Thoracic aorta (tissue), 2 donors: ENCODE measurements around the gene LRMDA. TPM values are rescaled to one million over a fixed set of nuclear protein-coding genes. Genes with fewer than 3 reads are reported as not detected.

Experiments
- ATAC-seq: fragments of 150-250 bp; one replicate; pipeline ENCODE4 v1.8.0; 2017; ENCODE audit warnings: low read depth; ENCODE audit not compliant: insufficient number of reproducible peaks, low FRiP score
- DNase-seq: peaks from one replicate; pipeline ENCODE4 v3.0.0-alpha.2; 2020; ENCODE audit warnings: low spot score
- H3K27ac ChIP-seq, 2 donors: fragments of 200-600 bp; sonication (generic); 1 replicate in 1 of 2; 2 replicates in 1 of 2; pipeline ENCODE4 v1.5.1; 2016; ENCODE audit warnings: mild to moderate bottlenecking in 2 of 2, moderate library complexity in 2 of 2
- H3K27me3 ChIP-seq: fragments of 200-600 bp; sonication (generic); replicated peaks from 2 replicates; pipeline ENCODE4 v1.6.0; 2016; ENCODE audit warnings: mild to moderate bottlenecking; ENCODE audit not compliant: insufficient read depth
- H3K36me3 ChIP-seq: fragments of 200-600 bp; sonication (generic); one replicate; pipeline ENCODE4 v1.5.1; 2016
- H3K4me1 ChIP-seq, 2 donors: fragments of 200-600 bp; sonication (generic); 1 replicate in 1 of 2; 2 replicates in 1 of 2; pipeline versions ENCODE4 v1.5.1 to v1.6.0; 2016; ENCODE audit warnings: low read depth in 2 of 2, mild to moderate bottlenecking in 1 of 2; ENCODE audit not compliant: control insufficient read depth in 1 of 2
- H3K4me3 ChIP-seq: fragments of 200-600 bp; sonication (generic); 2 replicates; pipeline ENCODE4 v1.5.1; 2016; ENCODE audit warnings: mild to moderate bottlenecking
- H3K9me3 ChIP-seq: fragments of 200-600 bp; sonication (generic); 2 replicates; pipeline ENCODE4 v1.5.1; 2016
- CTCF ChIP-seq: fragments of 200-600 bp; sonication (generic); IDR thresholded peaks from one replicate; pipeline ENCODE4 v1.5.1; 2019; ENCODE audit warnings: antibody characterized with exemption
- total RNA-seq, 2 donors: library from RNA; depleted of rRNA; stranded (reverse); fragments of >200 nt; gene quantifications; one replicate each; pipeline versions ENCODE4 v1.1.0 to v1.2.3, GENCODE V29; 2016

Gene LRMDA
- total RNA-seq, 2 donors from 2014 or later: 8.3 to 36.6 TPM

DNA sequence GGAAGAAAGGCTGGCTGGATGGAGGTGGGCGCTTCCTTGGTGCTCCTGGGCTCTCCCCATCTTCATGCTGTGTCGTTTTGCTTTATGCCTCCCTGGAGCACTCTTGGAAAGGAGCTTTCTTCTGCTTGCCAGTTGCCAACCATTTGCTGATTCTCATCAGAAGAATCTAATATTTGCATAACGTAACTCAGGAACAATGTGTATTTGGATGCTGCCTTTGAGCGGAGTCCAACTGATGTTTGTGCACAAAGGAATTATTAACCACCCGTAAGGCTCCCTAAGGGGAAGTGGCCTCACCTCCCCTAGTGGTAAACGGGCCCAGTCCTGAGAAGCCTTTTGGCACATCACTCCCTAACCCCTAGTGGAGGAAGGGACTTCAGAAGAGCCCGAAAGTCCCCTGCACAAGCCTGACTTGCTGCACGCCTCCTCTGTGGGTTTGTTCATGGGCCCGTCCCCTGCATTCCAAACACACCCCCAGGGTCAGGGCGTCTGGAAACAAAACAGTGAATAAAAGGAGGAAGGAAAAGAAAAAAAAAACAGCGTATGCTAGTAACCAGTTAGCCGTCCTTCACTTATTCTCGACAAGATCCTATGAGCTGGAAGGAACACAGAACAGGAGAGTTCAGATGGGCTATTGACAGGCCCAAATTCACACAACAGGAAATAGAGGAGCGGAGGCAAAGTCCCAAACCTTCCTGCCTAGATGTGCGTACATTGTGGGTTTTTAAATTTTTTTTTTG, 602.2 kb downstream of the LRMDA start:
- DNase-seq (no peak), ATAC-seq (no peak)
- H3K9me3 ChIP-seq: peaks cover 3% of the 10 kb centered on the region
- H3K36me3 ChIP-seq: no peaks in the 10 kb centered on the region
- no peaks in the 10 kb centered on the region for H3K27me3 ChIP-seq
- H3K4me1 ChIP-seq: peaks cover 14 to 40% of the 10 kb centered on the region in 2 donors
- peak; percentile 18 for TF ChIP-seq CTCF
- H3K27ac ChIP-seq: peak overlapping the region; percentile 32 to 56
- peak overlapping the region; percentile 25 for H3K4me3 ChIP-seq

- Histone ChIP-seq H3K4me3 (peak overlapping the region; percentile 58), H3K27ac (peak overlapping the region in 1 of 2 donors; percentile 9), H3K4me1 (peaks cover 14 to 40% of the 10 kb centered on the region in 2 donors), H3K36me3 (no peaks in the 10 kb centered on the region), H3K9me3 (peaks cover 7% of the 10 kb centered on the region), H3K27me3 (no peaks in the 10 kb centered on the region)
- no peak for DNase-seq
- ATAC-seq: no peak
- no peak for TF ChIP-seq CTCF
Observed at GRCh38 chr10:76034353-76035205, 603.2 kb downstream of the LRMDA start.

- Histone ChIP-seq H3K9me3 (peaks cover 7% of the 10 kb centered on the region), H3K4me1 (peaks cover 14 to 40% of the 10 kb centered on the region in 2 donors), H3K27ac (peak overlapping the region; percentile 57 to 61), H3K36me3 (no peaks in the 10 kb centered on the region), H3K4me3 (peak overlapping the region; percentile 58), H3K27me3 (no peaks in the 10 kb centered on the region)
- no peak for DNase-seq
- ATAC-seq: no peak
- no peak for TF ChIP-seq CTCF
Observed at GRCh38 chr10:76035206-76036110, 604.0 kb downstream of the LRMDA start.

DNA sequence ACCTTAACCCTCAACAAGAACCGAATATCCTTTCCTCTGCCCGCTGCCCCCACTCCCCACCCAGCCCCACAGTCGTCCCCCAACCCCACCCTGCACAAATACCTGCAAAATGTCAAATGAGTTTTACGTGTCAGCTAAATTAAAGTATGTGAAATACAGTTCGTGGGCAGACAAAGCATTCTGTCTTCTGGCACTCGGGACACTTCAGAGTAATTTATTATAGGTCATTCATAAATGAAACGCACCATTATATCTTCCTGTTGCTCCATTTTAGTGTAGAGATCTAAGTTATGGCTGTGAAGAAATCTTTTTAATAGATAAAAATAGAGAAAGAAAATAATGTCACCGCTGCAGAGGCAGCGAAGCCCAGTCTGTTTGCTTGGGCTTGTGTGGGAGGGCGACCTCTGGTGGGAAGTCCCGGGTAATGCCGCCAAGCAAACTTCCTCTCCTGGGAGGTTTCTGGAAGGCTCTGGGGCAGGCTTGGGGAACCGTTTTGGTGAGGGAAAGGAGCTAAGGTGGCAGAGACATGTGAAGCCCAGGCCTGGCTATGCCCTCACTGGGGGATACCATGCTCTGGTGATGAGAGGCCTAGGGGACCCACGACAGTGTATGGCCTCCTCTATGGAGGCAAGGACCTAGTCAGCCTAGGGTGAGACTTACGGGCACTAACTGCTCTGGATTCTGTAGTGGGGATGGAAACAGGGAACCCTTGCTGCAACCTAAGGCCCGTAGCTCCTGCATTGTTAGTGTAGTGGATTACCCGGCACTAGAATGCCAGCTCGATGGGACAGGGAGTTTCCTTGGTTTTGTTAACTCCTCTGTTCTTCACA, 604.9 kb downstream of the LRMDA start:
- DNase-seq (peak; percentile 25), ATAC-seq (no peak)
- H3K4me1 ChIP-seq: peaks cover 14 to 40% of the 10 kb centered on the region in 2 donors
- TF ChIP-seq CTCF: peak; percentile 94
- H3K27me3 ChIP-seq: no peaks in the 10 kb centered on the region
- peaks cover 7% of the 10 kb centered on the region for H3K9me3 ChIP-seq
- H3K4me3 ChIP-seq: peak overlapping the region; percentile 58
- H3K36me3 ChIP-seq: no peaks in the 10 kb centered on the region
- peak overlapping the region; percentile 57 to 61 for H3K27ac ChIP-seq
